ENCODE results near the gene PA2G4.
A peak's percentile ranks its signal among the peaks of the same experiment; 100 is the strongest.
"Not testable (repeated sequence)": the region's sequence is repeated elsewhere in the genome, so short reads cannot be mapped to it uniquely, and the experiment has no call there.

The PA2G4 gene

DNA sequence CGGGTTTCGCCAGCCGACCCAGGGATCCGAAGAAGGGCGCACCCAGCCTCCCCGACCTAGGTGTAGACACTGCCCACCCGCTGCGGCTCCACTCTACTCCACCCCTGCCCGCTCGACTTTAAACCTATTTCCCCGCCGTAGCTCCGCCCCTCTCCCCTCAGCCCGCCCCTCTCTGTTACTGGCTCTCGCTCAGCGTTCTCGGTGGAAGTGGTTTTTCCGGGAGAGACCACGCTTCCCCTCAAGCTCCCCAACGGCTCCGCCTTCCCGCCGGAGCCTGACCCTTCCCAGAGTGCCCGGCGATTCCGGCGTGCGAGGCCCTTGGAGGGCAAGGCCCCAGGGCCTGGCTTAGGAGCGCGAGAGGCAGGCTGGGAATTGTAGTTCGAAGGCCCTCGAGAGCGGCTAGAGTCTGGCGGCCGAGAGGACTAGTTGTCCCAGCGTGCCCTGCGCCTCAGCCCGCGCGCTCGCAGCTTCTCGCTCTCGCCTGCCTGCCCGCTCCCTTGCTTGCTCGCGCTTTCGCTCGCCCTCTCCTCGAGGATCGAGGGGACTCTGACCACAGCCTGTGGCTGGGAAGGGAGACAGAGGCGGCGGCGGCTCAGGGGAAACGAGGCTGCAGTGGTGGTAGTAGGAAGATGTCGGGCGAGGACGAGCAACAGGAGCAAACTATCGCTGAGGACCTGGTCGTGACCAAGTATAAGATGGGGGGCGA, at the start of gene PA2G4:
Gene PA2G4, plus strand, starts transcription at position 451 of the 706 bp plus-strand sequence. Its CDS starts 179 bp downstream, at position 630.
- H3K4me3 ChIP-seq (ENCODE audit: low read length): peak within 1 kb of the TSS; percentile 75
- DNase-seq (ENCODE audit: low read depth, low spot score): peak; percentile 98
- H3K9me3 ChIP-seq (ENCODE audit: control insufficient read depth, insufficient read depth, low read length): no peaks in the 10 kb centered on the region
- H3K27ac ChIP-seq (ENCODE audit: low read length): no peak within 1 kb of the TSS
- no CpG with 5 or more reads among the region's 60 CpGs for WGBS (ENCODE audit: insufficient coverage, insufficient read length)
- peaks cover 25% of the 10 kb centered on the region for H3K36me3 ChIP-seq (ENCODE audit: control insufficient read depth, insufficient read depth, low read length)
- no peaks in the 10 kb centered on the region for H3K4me1 ChIP-seq (ENCODE audit: control insufficient read depth, insufficient read depth, low read length)
- H3K27me3 ChIP-seq (ENCODE audit: control insufficient read depth, insufficient read depth, low read length): no peaks in the 10 kb centered on the region

DNA sequence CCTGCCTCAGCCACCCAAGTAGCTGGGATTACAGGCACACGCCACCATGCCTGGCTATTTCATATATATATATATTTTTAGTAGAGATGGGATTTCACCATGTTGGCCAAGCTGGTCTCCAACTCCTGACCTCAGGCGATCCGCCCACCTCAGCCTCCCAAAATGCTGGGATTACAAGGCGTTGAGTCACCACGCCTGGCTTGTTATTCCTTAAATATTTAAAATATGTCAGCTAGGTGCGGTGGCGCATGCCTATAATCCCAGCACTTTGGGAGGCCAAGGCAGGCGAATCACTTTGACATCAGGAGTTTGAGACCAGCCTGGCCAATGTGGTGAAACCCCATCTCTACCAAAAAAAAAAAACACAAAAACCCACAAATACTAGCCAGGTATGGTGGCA, 44.4 kb upstream of the PA2G4 start:
- not testable (repeated sequence) for H3K27ac ChIP-seq (ENCODE audit: low read length); H3K9me3 ChIP-seq (ENCODE audit: control insufficient read depth, insufficient read depth, low read length); H3K27me3 ChIP-seq (ENCODE audit: control insufficient read depth, insufficient read depth, low read length); H3K4me3 ChIP-seq (ENCODE audit: low read length); H3K4me1 ChIP-seq (ENCODE audit: control insufficient read depth, insufficient read depth, low read length); H3K36me3 ChIP-seq (ENCODE audit: control insufficient read depth, insufficient read depth, low read length); DNase-seq (ENCODE audit: low read depth, low spot score)
- WGBS (ENCODE audit: insufficient coverage, insufficient read length): no CpG with 5 or more reads among the region's 8 CpGs

DNA sequence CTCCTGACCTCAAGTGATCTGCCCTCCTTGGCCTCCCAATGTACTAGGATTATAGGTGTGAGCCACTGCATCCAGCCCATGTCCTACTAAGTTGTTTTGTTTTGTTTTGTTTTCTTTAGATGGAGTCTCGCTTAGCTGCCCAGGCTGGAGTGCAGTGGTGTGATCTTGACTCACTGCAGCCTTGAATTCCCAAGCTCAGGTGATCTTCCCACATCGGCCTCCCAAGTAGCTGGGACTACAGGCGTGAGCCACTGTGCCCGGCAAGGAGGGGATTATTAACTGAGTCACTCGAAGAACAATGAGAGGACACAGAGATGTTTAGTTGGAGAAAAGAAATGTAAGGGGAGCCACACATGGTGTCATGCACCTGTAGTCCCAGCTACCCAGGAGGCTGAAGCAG, 42.4 kb upstream of the PA2G4 start:
- no peak overlapping the region for H3K27ac ChIP-seq (ENCODE audit: low read length)
- H3K36me3 ChIP-seq (ENCODE audit: control insufficient read depth, insufficient read depth, low read length): no peaks in the 10 kb centered on the region
- no peaks in the 10 kb centered on the region for H3K4me1 ChIP-seq (ENCODE audit: control insufficient read depth, insufficient read depth, low read length)
- no peak overlapping the region for H3K4me3 ChIP-seq (ENCODE audit: low read length)
- no peaks in the 10 kb centered on the region for H3K9me3 ChIP-seq (ENCODE audit: control insufficient read depth, insufficient read depth, low read length)
- DNase-seq (ENCODE audit: low read depth, low spot score): no peak
- no CpG with 5 or more reads among the region's 5 CpGs for WGBS (ENCODE audit: insufficient coverage, insufficient read length)
- no peaks in the 10 kb centered on the region for H3K27me3 ChIP-seq (ENCODE audit: control insufficient read depth, insufficient read depth, low read length)

DNA sequence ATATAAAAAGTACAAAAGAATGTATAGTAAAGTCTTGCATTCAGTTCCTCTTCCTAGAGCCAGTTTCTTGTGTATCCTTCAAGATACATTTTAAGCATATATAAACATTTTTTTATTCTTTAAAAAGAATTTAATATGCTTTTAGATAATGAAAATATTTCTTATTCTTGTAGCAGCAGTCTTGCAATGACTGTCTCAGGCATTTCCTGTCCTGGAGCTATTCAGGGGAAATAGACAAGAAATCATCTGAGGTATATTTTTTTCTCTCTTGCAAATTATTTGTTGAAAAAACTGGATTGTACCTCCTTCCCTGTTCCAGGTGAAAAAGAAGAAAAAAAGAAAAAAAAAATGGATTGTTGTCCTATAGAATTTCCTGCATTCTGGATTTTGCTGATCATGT, 41.4 kb upstream of the PA2G4 start:
- Histone ChIP-seq H3K4me1 (ENCODE audit: control insufficient read depth, insufficient read depth, low read length) (no peaks in the 10 kb centered on the region), H3K27me3 (ENCODE audit: control insufficient read depth, insufficient read depth, low read length) (no peaks in the 10 kb centered on the region), H3K27ac (ENCODE audit: low read length) (no peak overlapping the region), H3K9me3 (ENCODE audit: control insufficient read depth, insufficient read depth, low read length) (no peaks in the 10 kb centered on the region), H3K36me3 (ENCODE audit: control insufficient read depth, insufficient read depth, low read length) (no peaks in the 10 kb centered on the region), H3K4me3 (ENCODE audit: low read length) (no peak overlapping the region)
- DNase-seq (ENCODE audit: low read depth, low spot score): no peak

DNA sequence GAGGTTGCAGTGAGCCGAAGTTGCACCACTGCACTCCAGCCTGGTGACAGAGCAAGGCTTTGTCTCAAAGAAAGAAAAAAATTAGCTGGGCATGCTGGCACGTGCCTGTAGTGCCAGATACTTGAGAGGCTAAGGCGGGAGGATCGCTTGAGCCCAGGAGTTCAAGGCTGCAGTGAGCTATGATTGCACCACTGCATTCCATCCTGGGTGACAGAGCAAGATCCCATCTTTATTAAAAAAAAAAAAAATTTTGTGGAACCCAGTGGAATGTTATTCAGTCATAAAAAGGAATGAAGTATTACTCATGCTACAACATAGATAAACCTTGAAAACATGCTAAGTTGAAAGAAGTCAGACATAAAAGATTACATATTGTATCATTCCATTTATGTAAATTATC, 32.7 kb upstream of the PA2G4 start:
- WGBS (ENCODE audit: insufficient coverage, insufficient read length): no CpG with 5 or more reads among the region's 4 CpGs
- H3K4me3 ChIP-seq (ENCODE audit: low read length): no peak overlapping the region
- DNase-seq (ENCODE audit: low read depth, low spot score): no peak

DNA sequence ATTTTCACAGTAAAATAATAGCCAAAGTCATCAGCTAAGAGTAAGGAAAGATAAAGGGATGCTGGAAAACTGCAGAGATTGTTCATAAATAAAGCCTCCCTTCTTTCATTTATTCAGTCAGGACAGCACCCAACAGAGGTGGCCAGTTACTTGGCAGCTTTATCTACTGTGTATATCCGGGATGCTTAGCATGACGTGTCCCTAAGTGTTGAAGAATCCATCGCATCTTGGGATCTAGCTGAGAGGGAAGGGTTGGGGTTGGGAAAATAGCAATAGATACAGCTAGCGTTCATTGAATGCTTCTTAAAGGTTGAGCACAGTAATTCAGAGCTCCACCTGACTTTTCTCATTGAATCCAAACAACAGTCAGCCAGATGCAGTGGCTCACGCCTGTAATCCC, 30.0 kb upstream of the PA2G4 start:
- no peak overlapping the region for H3K27ac ChIP-seq (ENCODE audit: low read length)
- H3K4me1 ChIP-seq (ENCODE audit: control insufficient read depth, insufficient read depth, low read length): no peaks in the 10 kb centered on the region
- no peaks in the 10 kb centered on the region for H3K27me3 ChIP-seq (ENCODE audit: control insufficient read depth, insufficient read depth, low read length)
- H3K4me3 ChIP-seq (ENCODE audit: low read length): no peak overlapping the region
- H3K9me3 ChIP-seq (ENCODE audit: control insufficient read depth, insufficient read depth, low read length): no peaks in the 10 kb centered on the region
- DNase-seq (ENCODE audit: low read depth, low spot score): no peak
- H3K36me3 ChIP-seq (ENCODE audit: control insufficient read depth, insufficient read depth, low read length): no peaks in the 10 kb centered on the region
- WGBS (ENCODE audit: insufficient coverage, insufficient read length): no CpG with 5 or more reads among the region's 5 CpGs

More for the DNA sequence above, 32.7 kb upstream of the PA2G4 start:
- H3K27ac ChIP-seq (ENCODE audit: low read length): no peak overlapping the region
- H3K4me1 ChIP-seq (ENCODE audit: control insufficient read depth, insufficient read depth, low read length): no peaks in the 10 kb centered on the region
- no peaks in the 10 kb centered on the region for H3K27me3 ChIP-seq (ENCODE audit: control insufficient read depth, insufficient read depth, low read length)
- no peaks in the 10 kb centered on the region for H3K9me3 ChIP-seq (ENCODE audit: control insufficient read depth, insufficient read depth, low read length)
- no peaks in the 10 kb centered on the region for H3K36me3 ChIP-seq (ENCODE audit: control insufficient read depth, insufficient read depth, low read length)

DNA sequence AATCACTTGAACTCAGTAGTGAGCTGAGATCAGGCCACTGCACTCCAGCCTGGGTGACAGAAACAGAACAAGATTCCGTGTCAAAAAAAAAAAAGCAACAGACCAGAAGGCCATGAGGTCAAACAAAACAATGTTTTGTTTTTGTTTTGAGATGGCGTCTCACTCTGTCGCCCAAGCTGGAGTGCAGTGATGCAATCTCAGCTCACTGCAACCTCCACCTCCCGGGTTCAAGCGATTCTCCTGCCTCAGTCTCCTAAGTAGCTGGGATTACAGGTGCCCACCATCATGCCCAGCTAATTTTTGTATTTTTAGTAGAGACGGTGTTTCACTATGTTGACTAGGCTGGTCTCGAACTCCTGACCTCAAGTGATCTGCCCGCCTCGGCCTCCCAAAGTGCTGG, 26.4 kb upstream of the PA2G4 start:
- not testable (repeated sequence) for DNase-seq (ENCODE audit: low read depth, low spot score); H3K4me3 ChIP-seq (ENCODE audit: low read length); H3K36me3 ChIP-seq (ENCODE audit: control insufficient read depth, insufficient read depth, low read length); H3K4me1 ChIP-seq (ENCODE audit: control insufficient read depth, insufficient read depth, low read length); H3K27ac ChIP-seq (ENCODE audit: low read length); H3K9me3 ChIP-seq (ENCODE audit: control insufficient read depth, insufficient read depth, low read length); H3K27me3 ChIP-seq (ENCODE audit: control insufficient read depth, insufficient read depth, low read length)
- WGBS (ENCODE audit: insufficient coverage, insufficient read length): no CpG with 5 or more reads among the region's 9 CpGs

DNA sequence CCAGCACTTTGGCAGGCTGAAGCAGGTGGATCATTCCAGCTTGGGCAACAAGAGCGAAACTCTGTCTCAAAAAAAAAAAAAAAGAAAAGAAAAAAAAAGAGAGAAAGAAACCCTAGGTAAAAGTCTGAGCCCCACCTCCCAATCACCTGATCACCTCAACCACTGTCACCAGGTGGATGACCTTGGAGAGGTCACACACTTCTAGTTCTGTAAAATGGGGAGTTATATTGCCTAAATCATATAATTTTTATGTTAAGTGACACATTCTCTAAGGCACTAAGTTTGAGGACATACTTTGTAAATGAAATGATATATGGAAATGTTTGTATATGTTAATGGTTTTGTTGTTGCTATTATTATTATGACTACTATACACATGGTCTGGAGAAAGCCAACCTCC, 25.9 kb upstream of the PA2G4 start:
- Histone ChIP-seq H3K9me3 (ENCODE audit: control insufficient read depth, insufficient read depth, low read length) (no peaks in the 10 kb centered on the region), H3K27me3 (ENCODE audit: control insufficient read depth, insufficient read depth, low read length) (no peaks in the 10 kb centered on the region), H3K4me1 (ENCODE audit: control insufficient read depth, insufficient read depth, low read length) (0 out of 2 replicates have a peak, but pooled peaks cover 2% of the 10 kb centered on the region), H3K27ac (ENCODE audit: low read length) (no peak overlapping the region), H3K4me3 (ENCODE audit: low read length) (no peak overlapping the region; the same call in 1 of the 2 replicates), H3K36me3 (ENCODE audit: control insufficient read depth, insufficient read depth, low read length) (no peaks in the 10 kb centered on the region)
- WGBS (ENCODE audit: insufficient coverage, insufficient read length): no CpG with 5 or more reads among the region's 1 CpG
- no peak for DNase-seq (ENCODE audit: low read depth, low spot score)

DNA sequence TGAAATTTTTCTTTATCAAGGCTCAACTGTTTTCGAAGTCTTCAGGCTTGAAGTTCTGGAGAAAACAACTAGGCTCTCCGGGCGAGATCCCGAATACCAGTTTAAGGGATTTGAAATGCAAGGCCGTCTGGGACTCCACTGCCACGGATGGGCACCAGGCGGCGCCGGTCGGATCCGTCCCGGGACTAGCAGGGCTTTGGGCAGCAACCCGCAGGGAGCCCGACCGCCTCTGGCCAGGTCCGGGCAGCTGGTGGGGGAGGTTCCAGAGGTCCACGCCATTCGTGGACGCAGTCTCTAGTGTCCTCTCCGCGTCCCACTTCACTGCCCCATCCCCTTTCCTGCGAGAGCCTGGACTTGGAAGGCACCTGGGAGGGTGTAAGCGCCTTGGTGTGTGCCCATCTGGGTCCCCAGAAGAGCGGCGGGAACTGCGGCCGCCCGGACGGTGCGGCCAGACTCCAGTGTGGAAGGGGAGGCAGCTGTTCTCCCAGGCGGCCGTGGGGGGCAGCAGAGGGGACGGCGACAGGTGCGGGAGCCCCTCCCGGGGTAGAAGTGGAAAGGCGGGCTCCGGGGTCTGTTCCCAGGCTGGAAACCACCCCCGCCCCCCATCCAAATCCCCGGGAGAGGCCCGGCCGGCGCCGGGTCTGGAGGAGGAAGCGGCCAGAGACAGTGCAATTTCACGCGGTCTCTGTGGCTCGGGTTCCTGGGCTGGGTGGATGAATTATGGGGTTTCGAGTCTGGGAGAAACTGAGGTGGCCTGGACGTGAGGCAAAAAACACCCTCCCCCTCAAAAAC, 25.2 kb upstream of the PA2G4 start:
- Histone ChIP-seq H3K36me3 (ENCODE audit: control insufficient read depth, insufficient read depth, low read length) (0 out of 2 replicates have a peak, but pooled peaks cover 2% of the 10 kb centered on the region), H3K27me3 (ENCODE audit: control insufficient read depth, insufficient read depth, low read length) (no peaks in the 10 kb centered on the region), H3K4me3 (ENCODE audit: low read length) (peak overlapping the region; percentile 70; the same call in 1 of the 2 replicates), H3K4me1 (ENCODE audit: control insufficient read depth, insufficient read depth, low read length) (0 out of 2 replicates have a peak, but pooled peaks cover 2% of the 10 kb centered on the region), H3K27ac (ENCODE audit: low read length) (no peak overlapping the region), H3K9me3 (ENCODE audit: control insufficient read depth, insufficient read depth, low read length) (no peaks in the 10 kb centered on the region)
- no CpG with 5 or more reads among the region's 50 CpGs for WGBS (ENCODE audit: insufficient coverage, insufficient read length)
- DNase-seq (ENCODE audit: low read depth, low spot score): peak; percentile 88

DNA sequence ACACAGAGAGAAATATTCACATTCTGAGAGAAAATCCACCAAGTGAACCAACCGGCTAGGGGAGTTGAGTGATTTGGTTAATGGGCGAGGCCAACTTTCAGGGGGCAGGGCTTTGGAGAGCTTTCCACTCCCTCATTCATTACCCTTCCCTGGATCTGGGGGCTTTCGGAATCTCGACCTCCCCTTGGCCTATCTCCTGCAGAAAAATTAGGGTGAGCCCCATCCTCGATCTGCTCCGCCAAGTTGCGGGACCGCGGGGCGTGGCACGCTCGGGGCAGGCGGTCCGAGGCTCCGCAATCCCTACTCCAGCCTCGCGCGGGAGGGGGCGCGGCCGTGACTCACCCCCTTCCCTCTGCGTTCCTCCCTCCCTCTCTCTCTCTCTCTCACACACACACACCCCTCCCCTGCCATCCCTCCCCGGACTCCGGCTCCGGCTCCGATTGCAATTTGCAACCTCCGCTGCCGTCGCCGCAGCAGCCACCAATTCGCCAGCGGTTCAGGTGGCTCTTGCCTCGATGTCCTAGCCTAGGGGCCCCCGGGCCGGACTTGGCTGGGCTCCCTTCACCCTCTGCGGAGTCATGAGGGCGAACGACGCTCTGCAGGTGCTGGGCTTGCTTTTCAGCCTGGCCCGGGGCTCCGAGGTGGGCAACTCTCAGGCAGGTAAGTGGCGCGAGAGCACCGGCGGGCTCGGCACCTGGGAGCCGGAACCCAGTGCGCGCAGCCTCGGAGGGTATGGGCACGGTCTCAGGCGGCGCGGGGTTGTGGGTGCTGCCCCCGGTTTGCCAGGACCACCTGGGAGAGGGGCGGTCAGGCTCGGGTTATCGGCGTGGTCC, 24.4 kb upstream of the PA2G4 start, which contains the start of gene ERBB3:
Gene ERBB3, plus strand, starts transcription at position 443 of the 833 bp plus-strand sequence. Its CDS starts 136 bp downstream, at position 579.
- no peaks in the 10 kb centered on the region for H3K27me3 ChIP-seq (ENCODE audit: control insufficient read depth, insufficient read depth, low read length)
- no peaks in the 10 kb centered on the region for H3K9me3 ChIP-seq (ENCODE audit: control insufficient read depth, insufficient read depth, low read length)
- no peak for DNase-seq (ENCODE audit: low read depth, low spot score)
- 0 out of 2 replicates have a peak, but pooled peaks cover 2% of the 10 kb centered on the region for H3K4me1 ChIP-seq (ENCODE audit: control insufficient read depth, insufficient read depth, low read length)
- H3K4me3 ChIP-seq (ENCODE audit: low read length): peak within 1 kb of the TSS; percentile 70
- peaks cover 4% of the 10 kb centered on the region; the same call in 1 of the 2 replicates for H3K36me3 ChIP-seq (ENCODE audit: control insufficient read depth, insufficient read depth, low read length)
- WGBS (ENCODE audit: insufficient coverage, insufficient read length): no CpG with 5 or more reads among the region's 59 CpGs
- no peak within 1 kb of the TSS for H3K27ac ChIP-seq (ENCODE audit: low read length)

Measured in iPS DF 6.9 (cell line).